Measurements from ENCODE around the gene TP53I3.

DNA sequence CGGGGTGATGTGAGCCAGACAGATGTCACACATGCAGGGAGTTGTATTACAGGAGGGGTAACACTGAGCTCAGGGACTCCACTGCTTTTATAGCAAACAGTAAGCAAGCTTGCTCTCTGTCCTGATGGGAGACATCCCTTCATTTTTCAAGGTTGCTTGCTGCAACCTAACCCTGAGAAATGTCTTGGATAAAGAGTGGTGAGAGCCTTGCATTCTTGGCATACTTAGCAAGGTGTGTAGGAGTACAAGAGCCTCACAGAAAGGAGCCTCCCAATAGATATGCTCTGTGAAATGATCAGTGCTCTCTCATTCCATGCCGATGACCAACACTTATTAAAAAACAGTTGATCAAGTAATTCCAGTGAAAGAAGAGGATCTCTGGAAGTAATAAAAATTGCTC, 30.4 kb upstream of the TP53I3 start:
- no peak for TF ChIP-seq POLR2A (IDR thresholded peaks at IDR 0.05)
- TF ChIP-seq, protein P1, sequence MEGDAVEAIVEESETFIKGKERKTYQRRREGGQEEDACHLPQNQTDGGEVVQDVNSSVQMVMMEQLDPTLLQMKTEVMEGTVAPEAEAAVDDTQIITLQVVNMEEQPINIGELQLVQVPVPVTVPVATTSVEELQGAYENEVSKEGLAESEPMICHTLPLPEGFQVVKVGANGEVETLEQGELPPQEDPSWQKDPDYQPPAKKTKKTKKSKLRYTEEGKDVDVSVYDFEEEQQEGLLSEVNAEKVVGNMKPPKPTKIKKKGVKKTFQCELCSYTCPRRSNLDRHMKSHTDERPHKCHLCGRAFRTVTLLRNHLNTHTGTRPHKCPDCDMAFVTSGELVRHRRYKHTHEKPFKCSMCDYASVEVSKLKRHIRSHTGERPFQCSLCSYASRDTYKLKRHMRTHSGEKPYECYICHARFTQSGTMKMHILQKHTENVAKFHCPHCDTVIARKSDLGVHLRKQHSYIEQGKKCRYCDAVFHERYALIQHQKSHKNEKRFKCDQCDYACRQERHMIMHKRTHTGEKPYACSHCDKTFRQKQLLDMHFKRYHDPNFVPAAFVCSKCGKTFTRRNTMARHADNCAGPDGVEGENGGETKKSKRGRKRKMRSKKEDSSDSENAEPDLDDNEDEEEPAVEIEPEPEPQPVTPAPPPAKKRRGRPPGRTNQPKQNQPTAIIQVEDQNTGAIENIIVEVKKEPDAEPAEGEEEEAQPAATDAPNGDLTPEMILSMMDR (IDR thresholded peaks at IDR 0.05) = no peak
